NCI-H187 (cell line): ENCODE data around the gene NAT16.

Source experiments
- DNase-seq, 2 experiments: peaks; one replicate each; lab custom pipeline; 2025; lab: John Stamatoyannopoulos, UW

NAT16 gene

GRCh38 chr7:101170617-101171441 is 9.3 kb downstream of the NAT16 start:
- DNase-seq = no peak

- DNase-seq = peak in 1 of 2 experiments; percentile 52
Measured at GRCh38 chr7:101169838-101170551, 10.1 kb downstream of the NAT16 start.

- no peak for DNase-seq
Measured at GRCh38 chr7:101169110-101169837, 10.8 kb downstream of the NAT16 start.

- no peak for DNase-seq
Measured at GRCh38 chr7:101168412-101169049, 11.6 kb downstream of the NAT16 start.

- DNase-seq = no peak
Measured at GRCh38 chr7:101167645-101168411, 12.3 kb downstream of the NAT16 start.

GRCh38 chr7:101166909-101167644 is 13.0 kb downstream of the NAT16 start:
- DNase-seq = peak; percentile 25 to 51

GRCh38 chr7:101166648-101166908 is 13.5 kb downstream of the NAT16 start:
- DNase-seq = no peak

- peak in 1 of 2 experiments; percentile 53 for DNase-seq
Measured at GRCh38 chr7:101165958-101166647, 14.0 kb downstream of the NAT16 start.

- peak; percentile 93 to 97 for DNase-seq
Measured at GRCh38 chr7:101165075-101165957, 14.8 kb downstream of the NAT16 start, which contains the start of gene VGF. VGF (minus strand) TSS chr7:101165569; CDS start chr7:101164843, 726 bp downstream.

- DNase-seq = no peak
Measured at GRCh38 chr7:101164071-101164840, 15.8 kb downstream of the NAT16 start.

GRCh38 chr7:101163279-101164070 is 16.6 kb downstream of the NAT16 start:
- peak; percentile 43 to 60 for DNase-seq

GRCh38 chr7:101162551-101163278 is 17.4 kb downstream of the NAT16 start:
- peak; percentile 40 to 69 for DNase-seq

- DNase-seq = no peak
Measured at GRCh38 chr7:101161692-101162471, 18.2 kb downstream of the NAT16 start.

GRCh38 chr7:101160910-101161309 is 19.2 kb downstream of the NAT16 start:
- no peak for DNase-seq

- DNase-seq = no peak
Measured at GRCh38 chr7:101159696-101160674, 20.1 kb downstream of the NAT16 start.
